Measurements from ENCODE around the gene CHST8.

DNA sequence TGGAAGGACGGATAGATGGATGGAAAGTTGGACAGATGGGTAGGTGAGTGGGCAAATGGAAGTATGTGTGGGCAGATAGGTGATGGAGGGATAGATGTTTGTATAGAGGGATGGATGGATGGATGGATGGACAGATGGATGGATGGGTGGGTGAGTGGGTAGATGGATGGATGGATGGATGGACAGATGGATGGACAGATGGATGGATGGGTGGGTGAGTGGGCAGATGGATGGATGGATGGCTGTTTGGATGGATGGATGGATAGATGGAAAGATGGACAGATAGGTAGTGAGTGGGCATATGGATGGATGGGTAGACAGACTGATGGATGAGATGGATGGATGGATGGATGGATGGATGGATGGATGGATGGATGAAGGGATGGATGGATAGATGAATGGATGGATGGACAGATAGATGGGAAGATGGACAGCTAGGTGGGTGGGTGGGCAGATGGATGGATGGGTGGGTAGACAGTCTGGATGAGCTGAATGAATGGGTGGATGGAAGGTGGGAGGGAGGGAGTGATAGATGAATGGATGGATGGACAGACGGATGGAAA is 100.1 kb downstream of the CHST8 start:
- no peak for TF ChIP-seq CTCF (conservative IDR thresholded peaks at IDR 0.05; ENCODE audit: low read length)
- TF ChIP-seq EZH2phosphoT487 (IDR thresholded peaks at IDR 0.05; ENCODE audit: borderline replicate concordance), result no peak

Data from Loucy (cell line).